ENCODE results near the gene MTERF1.

DNA sequence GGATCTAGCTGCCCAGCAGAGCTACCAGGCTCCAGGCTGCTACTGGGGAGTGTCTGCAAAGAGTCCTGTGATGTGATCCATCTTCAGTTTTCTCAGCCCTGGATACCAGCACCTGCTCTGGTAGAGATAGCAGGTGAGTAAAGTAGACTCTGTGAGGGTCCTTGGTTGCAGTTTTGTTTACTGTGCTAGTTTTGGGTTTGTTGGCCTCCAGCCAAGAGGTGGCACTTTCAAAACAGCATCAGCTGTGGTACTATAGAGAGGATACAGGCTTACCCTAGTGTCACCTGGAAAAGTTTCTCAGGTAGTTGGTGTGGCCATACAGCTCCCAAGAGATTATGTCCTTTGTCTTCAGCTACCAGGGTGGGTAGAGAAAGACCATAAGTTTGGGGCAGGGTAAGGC lies 56.3 kb downstream of the MTERF1 start:
- TF ChIP-seq EZH2phosphoT487 (IDR thresholded peaks at IDR 0.05; ENCODE audit: insufficient read depth, low read depth) (no peak), EZH2 (IDR thresholded peaks at IDR 0.05; ENCODE audit: insufficient read depth, poor library complexity, severe bottlenecking) (no peak)

All from GM23248 (cell line).